Neutrophil (primary cell): ENCODE results near the gene SOBP.

ENCODE experiments used
- H3K27ac ChIP-seq: fragments of 200-600 bp; sonication (generic); 2 replicates; pipeline ENCODE4 v1.5.1; 2016; ENCODE audit warnings: mild to moderate bottlenecking, moderate library complexity
- H3K27me3 ChIP-seq: fragments of 200-600 bp; sonication (generic); 2 replicates; pipeline ENCODE4 v1.6.0; 2016; ENCODE audit warnings: mild to moderate bottlenecking
- H3K36me3 ChIP-seq: fragments of 200-600 bp; sonication (generic); 2 replicates; pipeline ENCODE4 v1.5.1; 2017
- H3K4me1 ChIP-seq, 2 experiments: fragments of 200-600 bp in 1 of 2; sonication (generic) in 1 of 2; 1 replicate in 1 of 2; 2 replicates in 1 of 2; pipeline versions ENCODE4 v1.5.1 to v1.6.1; 2013 to 2016; ENCODE audit warnings: low read depth in 1 of 2, low read length in 1 of 2, mild to moderate bottlenecking in 1 of 2, moderate library complexity in 1 of 2; ENCODE audit not compliant: control insufficient read depth in 1 of 2, insufficient read depth in 1 of 2
- H3K4me3 ChIP-seq, 2 experiments: fragments of 200-600 bp in 1 of 2; sonication (generic) in 1 of 2; 1 replicate in 1 of 2; 2 replicates in 1 of 2; pipeline ENCODE4 v1.5.1; 2013 to 2016; ENCODE audit warnings: low read depth in 1 of 2, low read length in 1 of 2, mild to moderate bottlenecking in 1 of 2, moderate library complexity in 1 of 2
- H3K9me3 ChIP-seq: fragments of 200-600 bp; sonication (generic); 2 replicates; pipeline ENCODE4 v1.5.1; 2016
- TF ChIP-seq, protein P1 (sequence below): fragments of 200-600 bp; sonication (generic); IDR thresholded peaks from 2 replicates; pipeline ENCODE4 v1.5.1; 2016; ENCODE audit warnings: antibody characterized with exemption

The SOBP gene

DNA sequence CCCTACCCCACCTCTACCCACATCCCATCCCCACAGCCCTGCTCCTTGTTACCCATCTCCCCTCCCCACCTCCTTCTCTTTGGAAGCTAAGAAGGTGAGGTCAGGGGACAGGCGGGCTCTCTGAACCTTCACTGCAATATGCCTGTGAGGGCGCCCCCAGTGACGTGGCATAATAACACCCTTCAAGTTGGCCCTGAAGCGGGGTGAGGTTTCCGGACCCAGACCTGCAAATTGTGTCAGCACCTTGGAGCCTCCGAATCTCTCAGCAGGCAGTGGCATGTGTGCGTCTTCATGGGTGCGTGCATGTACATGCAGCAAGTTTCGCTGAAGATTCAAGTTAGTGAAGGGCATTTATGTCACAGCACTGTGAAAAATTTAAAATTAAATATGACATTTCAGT, 114.6 kb downstream of the SOBP start:
- no peak overlapping the region for H3K4me3 ChIP-seq
- no peaks in the 10 kb centered on the region for H3K36me3 ChIP-seq
- TF ChIP-seq, protein P1, sequence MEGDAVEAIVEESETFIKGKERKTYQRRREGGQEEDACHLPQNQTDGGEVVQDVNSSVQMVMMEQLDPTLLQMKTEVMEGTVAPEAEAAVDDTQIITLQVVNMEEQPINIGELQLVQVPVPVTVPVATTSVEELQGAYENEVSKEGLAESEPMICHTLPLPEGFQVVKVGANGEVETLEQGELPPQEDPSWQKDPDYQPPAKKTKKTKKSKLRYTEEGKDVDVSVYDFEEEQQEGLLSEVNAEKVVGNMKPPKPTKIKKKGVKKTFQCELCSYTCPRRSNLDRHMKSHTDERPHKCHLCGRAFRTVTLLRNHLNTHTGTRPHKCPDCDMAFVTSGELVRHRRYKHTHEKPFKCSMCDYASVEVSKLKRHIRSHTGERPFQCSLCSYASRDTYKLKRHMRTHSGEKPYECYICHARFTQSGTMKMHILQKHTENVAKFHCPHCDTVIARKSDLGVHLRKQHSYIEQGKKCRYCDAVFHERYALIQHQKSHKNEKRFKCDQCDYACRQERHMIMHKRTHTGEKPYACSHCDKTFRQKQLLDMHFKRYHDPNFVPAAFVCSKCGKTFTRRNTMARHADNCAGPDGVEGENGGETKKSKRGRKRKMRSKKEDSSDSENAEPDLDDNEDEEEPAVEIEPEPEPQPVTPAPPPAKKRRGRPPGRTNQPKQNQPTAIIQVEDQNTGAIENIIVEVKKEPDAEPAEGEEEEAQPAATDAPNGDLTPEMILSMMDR, result no peak
- no peaks in the 10 kb centered on the region for H3K4me1 ChIP-seq
- H3K9me3 ChIP-seq, result no peaks in the 10 kb centered on the region
- H3K27me3 ChIP-seq, result peaks cover 38% of the 10 kb centered on the region
- H3K27ac ChIP-seq, result no peak overlapping the region

GRCh38 chr6:107606407-107606806, 116.5 kb downstream of the SOBP start:
- Histone ChIP-seq H3K4me1 (no peaks in the 10 kb centered on the region), H3K36me3 (no peaks in the 10 kb centered on the region), H3K27ac (no peak overlapping the region), H3K27me3 (peaks cover 32% of the 10 kb centered on the region), H3K9me3 (no peaks in the 10 kb centered on the region), H3K4me3 (no peak overlapping the region)
- TF ChIP-seq, protein P1, result no peak

GRCh38 chr6:107607116-107607515, 117.2 kb downstream of the SOBP start:
- no peaks in the 10 kb centered on the region for H3K36me3 ChIP-seq
- H3K27ac ChIP-seq, result no peak overlapping the region
- peaks cover 30% of the 10 kb centered on the region for H3K27me3 ChIP-seq
- TF ChIP-seq, protein P1, result no peak
- no peaks in the 10 kb centered on the region for H3K9me3 ChIP-seq
- H3K4me3 ChIP-seq, result no peak overlapping the region
- no peaks in the 10 kb centered on the region for H3K4me1 ChIP-seq

DNA sequence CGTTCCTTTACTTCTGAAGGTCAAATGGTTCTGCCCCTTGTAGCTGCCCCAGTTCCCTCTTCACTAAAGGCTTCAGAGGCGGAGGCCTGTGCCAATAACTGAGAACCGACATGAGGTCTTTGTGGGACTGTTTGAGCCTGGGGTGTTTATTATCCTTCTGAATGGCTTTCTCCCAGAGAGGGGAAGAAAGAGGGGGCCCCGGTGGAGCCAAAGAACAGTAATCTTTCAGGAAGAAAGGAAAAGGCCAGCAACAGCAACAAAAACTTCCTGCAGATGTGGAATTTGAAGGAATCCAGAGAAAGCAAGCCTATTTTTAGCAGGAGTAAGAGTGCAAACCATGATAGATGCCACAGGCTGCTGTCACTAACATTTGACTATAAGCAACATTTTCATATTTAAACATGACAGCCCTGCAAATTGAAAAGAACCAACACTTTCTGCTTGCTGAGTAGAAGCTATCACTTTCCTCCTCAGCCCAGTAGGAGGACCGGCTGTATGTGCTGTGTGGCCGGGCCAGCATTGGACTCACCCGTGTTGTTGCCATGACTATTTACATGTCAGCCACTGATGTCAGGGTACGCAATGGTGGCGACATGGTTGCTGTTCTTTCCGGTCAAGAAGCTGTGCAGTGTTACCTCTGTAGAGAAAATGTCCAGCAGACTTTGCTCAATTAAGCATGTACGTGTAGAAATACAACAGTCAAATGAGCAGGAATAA, 121.3 kb downstream of the SOBP start:
- Histone ChIP-seq H3K9me3 (no peaks in the 10 kb centered on the region), H3K27me3 (peaks cover 46% of the 10 kb centered on the region), H3K27ac (no peak overlapping the region), H3K4me1 (no peaks in the 10 kb centered on the region), H3K36me3 (no peaks in the 10 kb centered on the region), H3K4me3 (no peak overlapping the region)
- TF ChIP-seq, protein P1, result no peak

DNA sequence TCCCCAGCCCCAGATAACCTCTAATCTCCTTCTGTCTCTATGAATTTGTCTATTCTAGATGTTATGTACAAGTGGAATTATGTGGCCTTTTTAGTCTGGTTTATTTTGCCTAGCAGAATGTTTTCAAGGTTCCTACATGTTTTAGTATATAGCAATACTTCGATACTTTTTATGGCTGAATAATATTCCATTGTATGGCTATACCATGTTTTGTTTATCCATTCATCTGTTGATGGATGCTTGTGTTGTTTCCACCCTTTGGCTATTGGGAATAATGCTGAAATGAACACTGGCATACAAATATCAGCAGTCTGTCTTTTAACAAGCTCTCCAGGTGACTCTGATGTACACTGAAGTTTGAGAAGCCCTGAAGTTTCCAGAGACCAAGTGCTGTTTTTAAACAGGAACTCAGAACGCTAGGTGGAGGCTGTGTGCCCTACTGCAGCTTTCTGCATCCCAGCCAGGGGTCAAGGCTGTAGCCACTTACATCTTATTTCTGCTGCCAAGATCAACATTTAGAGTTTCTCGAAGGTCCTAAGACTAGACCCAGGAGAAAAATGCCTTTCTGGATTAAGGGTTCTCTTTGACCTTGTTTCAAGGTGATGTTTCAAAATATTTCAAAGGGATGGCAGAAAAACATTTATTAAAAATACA, 123.0 kb downstream of the SOBP start:
- Histone ChIP-seq H3K36me3 (no peaks in the 10 kb centered on the region), H3K27ac (no peak overlapping the region), H3K4me3 (no peak overlapping the region), H3K9me3 (no peaks in the 10 kb centered on the region), H3K27me3 (peaks cover 42% of the 10 kb centered on the region), H3K4me1 (no peaks in the 10 kb centered on the region)
- TF ChIP-seq, protein P1, result no peak
